Measurements from ENCODE around the gene TMEM126A.

Gene TMEM126A

DNA sequence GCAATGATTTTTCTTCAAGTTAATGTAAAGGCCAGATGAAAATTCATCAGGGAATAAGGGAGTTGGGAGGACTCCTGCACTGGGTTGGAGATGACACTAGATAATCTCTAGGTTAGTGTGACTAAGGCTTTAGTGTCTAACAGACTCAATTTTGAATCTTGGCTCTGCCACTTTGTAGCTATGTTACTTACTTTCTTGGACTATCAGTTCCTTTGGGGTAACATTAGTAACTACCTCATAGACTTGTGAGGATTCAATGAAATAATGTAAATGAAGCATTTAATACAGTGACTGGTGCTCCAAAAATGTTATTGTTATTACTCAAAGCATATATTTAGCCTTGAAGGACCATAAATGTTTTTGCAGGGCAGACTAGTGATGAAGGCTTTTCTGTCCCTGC lies 47.8 kb downstream of the TMEM126A start:
- DNase-seq (ENCODE audit: low spot score): no peak

DNA sequence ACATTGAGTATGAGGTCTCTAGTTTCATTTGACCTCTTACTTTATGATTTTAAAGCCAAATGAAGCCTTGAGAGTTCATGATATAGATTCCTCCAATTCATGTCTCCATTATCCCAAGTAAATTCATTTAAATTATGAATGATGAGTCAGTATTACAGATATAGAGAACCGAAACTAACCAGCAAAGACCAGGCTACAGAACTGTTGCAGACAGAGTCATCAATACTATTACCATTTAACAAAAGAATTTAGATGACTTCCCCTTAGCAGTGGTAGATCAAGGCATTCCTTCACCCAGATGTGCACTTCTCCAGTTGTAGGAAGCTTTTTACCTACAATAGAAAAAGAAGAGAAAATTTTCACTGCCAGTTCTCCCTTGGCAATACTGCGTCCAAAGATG lies 50.0 kb downstream of the TMEM126A start:
- no peak for DNase-seq (ENCODE audit: low spot score)

DNA sequence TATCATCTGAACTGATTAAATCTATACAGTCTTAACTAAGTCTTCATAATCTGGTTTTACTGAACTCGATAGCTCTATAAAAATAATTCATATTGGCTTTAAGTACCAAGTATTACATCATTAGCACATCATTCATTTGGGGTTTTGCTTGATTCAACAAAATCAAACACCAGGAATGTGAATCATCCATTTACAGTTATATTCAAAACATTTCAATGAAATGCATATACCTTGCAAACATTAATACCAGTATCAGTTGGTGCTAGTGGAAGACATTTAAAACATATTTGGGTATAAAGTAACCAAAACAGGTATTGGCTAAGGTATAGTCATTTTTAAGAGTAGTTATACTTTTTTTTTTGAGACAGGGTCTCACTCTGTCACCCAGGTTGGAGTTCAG lies 50.4 kb downstream of the TMEM126A start:
- DNase-seq (ENCODE audit: low spot score): no peak

DNA sequence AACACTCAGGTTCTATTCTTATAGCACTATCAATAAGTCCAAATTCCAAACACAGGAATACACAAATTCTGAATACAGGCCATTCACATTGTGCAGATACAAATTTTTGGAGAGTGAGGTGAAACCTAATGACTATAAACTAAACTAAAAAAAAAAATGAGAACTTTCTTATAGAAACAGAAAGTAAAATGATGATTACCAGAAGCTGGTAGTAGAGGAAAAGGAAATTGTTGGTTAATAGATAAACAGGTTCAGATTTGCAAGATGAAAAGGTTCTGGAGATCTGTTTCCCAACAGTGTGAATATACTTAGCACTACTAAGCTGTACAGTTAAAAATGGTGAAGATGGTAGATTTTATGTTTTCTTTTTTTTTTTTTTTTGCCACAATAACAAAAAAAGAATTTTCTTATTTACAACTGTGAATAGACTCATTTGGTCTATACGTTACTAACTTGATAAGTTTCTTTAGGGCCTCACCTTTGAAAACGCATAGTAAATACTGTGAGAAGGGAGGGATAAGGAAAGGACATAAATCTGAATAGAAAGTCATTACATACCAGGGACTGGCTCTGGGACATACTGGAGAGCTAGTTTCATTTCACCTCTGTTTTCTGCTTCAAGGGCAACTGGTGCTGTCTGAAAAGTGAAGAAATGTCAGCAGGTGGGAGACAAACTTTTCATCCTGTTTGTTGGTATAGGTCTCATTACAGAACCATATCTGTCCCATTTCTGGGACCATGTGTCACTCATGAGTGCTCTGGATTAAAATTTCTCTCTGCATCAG lies 52.4 kb downstream of the TMEM126A start:
- DNase-seq (ENCODE audit: low spot score): peak; percentile 13

DNA sequence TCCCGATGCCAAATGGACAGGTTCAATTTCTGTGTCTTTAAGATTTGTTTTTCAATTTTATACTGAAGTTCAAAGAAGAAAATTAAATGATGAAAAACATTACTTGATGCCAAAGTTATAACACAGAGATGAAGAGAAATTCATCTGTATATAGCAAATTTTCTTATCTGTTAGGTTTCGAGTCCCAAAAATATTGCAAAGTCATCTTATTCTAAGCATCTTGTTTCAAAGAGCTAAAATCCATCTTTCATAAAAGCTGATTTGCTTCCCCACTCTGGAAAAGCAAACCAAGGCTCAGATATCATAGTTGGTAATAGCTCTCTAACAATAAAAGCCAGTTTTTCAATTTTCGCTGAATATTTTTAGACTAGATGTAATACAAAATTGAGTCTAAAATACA lies 57.2 kb downstream of the TMEM126A start:
- DNase-seq (ENCODE audit: low spot score): no peak

DNA sequence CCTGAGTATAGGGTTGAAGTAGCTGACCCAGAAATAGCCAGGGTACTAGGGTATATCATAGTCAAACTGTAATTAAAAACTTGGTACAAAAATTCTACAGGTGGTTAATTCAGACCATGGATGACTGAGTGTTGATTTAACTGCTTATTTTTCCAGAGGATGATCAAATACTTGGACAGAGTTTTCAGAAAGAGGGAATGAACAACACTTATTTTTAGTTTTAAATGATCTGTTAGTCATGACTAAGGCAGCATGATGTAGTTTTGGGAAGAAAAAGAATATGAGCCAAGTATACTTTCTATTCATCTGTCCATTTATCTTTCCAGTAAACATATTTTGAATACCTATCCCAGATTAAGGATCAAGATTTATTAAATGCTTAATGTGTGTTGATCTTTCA lies 58.0 kb downstream of the TMEM126A start:
- no peak for DNase-seq (ENCODE audit: low spot score)
